Uterus (tissue), 4 donors: ENCODE results near the gene ZNF428. TPM values are rescaled to one million over a fixed set of nuclear protein-coding genes. Genes with fewer than 3 reads are reported as not detected.

ENCODE experiments used
- DNase-seq, 2 donors: peaks; one replicate each; pipeline ENCODE4 v3.0.0-alpha.2; 2019 to 2020
- H3K27ac ChIP-seq, 2 donors: fragments of 200-600 bp; sonication (generic); 1 replicate in 1 of 2; 2 replicates in 1 of 2; pipeline ENCODE4 v1.5.1; 2016 to 2018
- H3K27me3 ChIP-seq, 2 donors: fragments of 200-600 bp; sonication (generic); one replicate each; pipeline ENCODE4 v1.5.1; 2018 to 2019; ENCODE audit warnings: control low read depth in 1 of 2
- H3K36me3 ChIP-seq, 2 donors: fragments of 200-600 bp; sonication (generic); one replicate each; pipeline ENCODE4 v1.5.1; 2019; ENCODE audit warnings: control low read depth in 1 of 2
- H3K4me1 ChIP-seq, 2 donors: fragments of 200-600 bp; sonication (generic); one replicate each; pipeline ENCODE4 v1.5.1; 2018 to 2019; ENCODE audit warnings: control low read depth in 1 of 2
- H3K4me3 ChIP-seq, 2 donors: fragments of 200-600 bp; sonication (generic); 1 replicate in 1 of 2; 2 replicates in 1 of 2; pipeline ENCODE4 v1.5.1; 2018 to 2019; ENCODE audit warnings: mild to moderate bottlenecking in 1 of 2
- H3K9me3 ChIP-seq, 2 donors: fragments of 200-600 bp; sonication (generic); one replicate each; pipeline ENCODE4 v1.5.1; 2019; ENCODE audit warnings: control low read depth in 1 of 2
- POLR2A ChIP-seq, 2 donors: fragments of 450-650 bp; IDR thresholded peaks; one replicate each; pipeline ENCODE4 v1.6.1; 2016; ENCODE audit warnings: antibody characterized with exemption in 2 of 2, mild to moderate bottlenecking in 1 of 2, moderate library complexity in 1 of 2
- intact Hi-C: fragments of 100-400 bp; cut with DNase I; formaldehyde crosslinking; loops from one replicate; pipeline ENCODE4 v1.15.1; 2023; ENCODE audit warnings: low total_unique reads
- total RNA-seq, 4 donors: library from RNA; depleted of rRNA in 3 of 4; stranded (reverse); fragments of >200 nt in 3 of 4; gene quantifications; one replicate each; pipeline versions ENCODE4 v1.1.0 to v1.2.4, GENCODE V29; 2014 to 2023
- TF ChIP-seq, protein P1 (sequence below), 4 experiments: fragments of 200-600 bp in 2 of 4; fragments of 450-650 bp in 2 of 4; sonication (generic) in 2 of 4; IDR thresholded peaks; one replicate each; pipeline ENCODE4 v1.5.1; 2016 to 2019; ENCODE audit warnings: antibody characterized with exemption in 4 of 4, mild to moderate bottlenecking in 2 of 4, moderate library complexity in 1 of 4
- donor health status: DM: yes; HTN: yes; CAD: no.

The ZNF428 gene
- total RNA-seq, 4 donors from 2014 or later, result 1.5 to 83.3 (median 44.5) TPM

- Histone ChIP-seq H3K4me1 (no peaks in the 10 kb centered on the region), H3K9me3 (no peaks in the 10 kb centered on the region), H3K27ac (no peak overlapping the region), H3K36me3 (no peaks in the 10 kb centered on the region), H3K4me3 (no peak overlapping the region), H3K27me3 (no peaks in the 10 kb centered on the region)
- intact Hi-C loops, result no loop called here
- DNase-seq, result no peak
- TF ChIP-seq, protein P1, sequence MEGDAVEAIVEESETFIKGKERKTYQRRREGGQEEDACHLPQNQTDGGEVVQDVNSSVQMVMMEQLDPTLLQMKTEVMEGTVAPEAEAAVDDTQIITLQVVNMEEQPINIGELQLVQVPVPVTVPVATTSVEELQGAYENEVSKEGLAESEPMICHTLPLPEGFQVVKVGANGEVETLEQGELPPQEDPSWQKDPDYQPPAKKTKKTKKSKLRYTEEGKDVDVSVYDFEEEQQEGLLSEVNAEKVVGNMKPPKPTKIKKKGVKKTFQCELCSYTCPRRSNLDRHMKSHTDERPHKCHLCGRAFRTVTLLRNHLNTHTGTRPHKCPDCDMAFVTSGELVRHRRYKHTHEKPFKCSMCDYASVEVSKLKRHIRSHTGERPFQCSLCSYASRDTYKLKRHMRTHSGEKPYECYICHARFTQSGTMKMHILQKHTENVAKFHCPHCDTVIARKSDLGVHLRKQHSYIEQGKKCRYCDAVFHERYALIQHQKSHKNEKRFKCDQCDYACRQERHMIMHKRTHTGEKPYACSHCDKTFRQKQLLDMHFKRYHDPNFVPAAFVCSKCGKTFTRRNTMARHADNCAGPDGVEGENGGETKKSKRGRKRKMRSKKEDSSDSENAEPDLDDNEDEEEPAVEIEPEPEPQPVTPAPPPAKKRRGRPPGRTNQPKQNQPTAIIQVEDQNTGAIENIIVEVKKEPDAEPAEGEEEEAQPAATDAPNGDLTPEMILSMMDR (IDR thresholded peaks at IDR 0.05), result no peak
- TF ChIP-seq POLR2A (IDR thresholded peaks at IDR 0.05), result no peak
These were observed 9.4 kb upstream of the ZNF428 start for GRCh38 chr19:43628646-43629326.

DNA sequence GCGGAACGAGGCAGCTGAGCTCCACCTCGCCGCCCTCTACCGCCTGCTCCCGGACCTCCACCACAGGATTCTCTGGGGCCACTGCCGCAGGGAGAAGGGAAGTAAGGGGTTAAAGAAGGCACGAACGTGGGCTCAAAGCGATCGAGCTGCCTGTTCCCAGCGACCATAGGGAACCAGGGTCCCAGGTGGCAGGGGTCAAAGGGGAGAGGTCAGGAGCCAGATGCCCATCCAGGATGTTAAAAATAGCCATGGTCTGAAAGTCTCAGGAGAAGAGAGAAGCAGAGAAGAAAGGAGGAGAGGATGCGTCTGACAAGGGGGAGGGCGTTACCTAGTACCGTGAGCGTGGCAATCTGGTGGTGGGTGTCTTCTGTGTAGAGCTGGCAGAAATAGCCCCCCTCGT is 7.4 kb upstream of the ZNF428 start:
- Histone ChIP-seq H3K4me3 (no peak overlapping the region), H3K9me3 (no peaks in the 10 kb centered on the region), H3K27me3 (no peaks in the 10 kb centered on the region), H3K27ac (no peak overlapping the region), H3K4me1 (no peaks in the 10 kb centered on the region), H3K36me3 (no peaks in the 10 kb centered on the region)
- TF ChIP-seq, protein P1 (IDR thresholded peaks at IDR 0.05), result no peak
- no peak for TF ChIP-seq POLR2A (IDR thresholded peaks at IDR 0.05)
- intact Hi-C loops, result no loop called here
- no peak for DNase-seq

DNA sequence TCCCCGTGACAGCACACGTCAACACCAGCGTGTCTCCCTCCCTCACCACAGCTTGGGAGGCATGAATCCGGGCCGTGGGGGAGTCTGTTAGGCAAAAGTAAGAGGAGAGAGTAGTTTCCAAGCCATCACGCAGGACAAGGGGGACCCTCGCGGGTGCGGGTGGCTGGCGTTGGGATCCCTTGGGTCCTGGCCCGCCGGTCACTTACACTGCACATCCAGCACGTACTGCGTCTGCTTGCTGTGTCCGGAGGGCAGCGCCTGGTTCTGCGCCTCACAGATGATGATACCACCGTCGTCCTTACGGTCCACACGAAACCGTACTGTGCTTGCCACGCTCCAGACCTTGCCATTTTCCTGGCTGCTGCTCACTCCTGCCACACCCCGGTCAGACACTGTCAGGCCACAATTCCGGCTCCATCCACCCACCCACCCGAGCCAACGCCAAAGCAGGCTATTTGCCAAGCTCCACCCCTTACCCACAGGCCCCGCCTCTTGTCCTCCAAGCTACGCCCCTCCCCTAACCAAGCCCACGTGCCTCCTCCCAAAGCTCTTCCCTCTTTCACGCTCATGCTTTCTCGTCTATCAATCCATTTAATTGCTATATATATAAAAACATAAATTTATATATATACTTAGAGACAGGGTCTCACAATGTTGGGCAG is 6.6 kb upstream of the ZNF428 start:
- H3K27me3 ChIP-seq, result no peaks in the 10 kb centered on the region
- H3K4me1 ChIP-seq, result no peaks in the 10 kb centered on the region
- no peak for DNase-seq
- no peak overlapping the region for H3K27ac ChIP-seq
- H3K9me3 ChIP-seq, result no peaks in the 10 kb centered on the region
- H3K4me3 ChIP-seq, result no peak overlapping the region
- intact Hi-C loops, result no loop called here
- no peaks in the 10 kb centered on the region for H3K36me3 ChIP-seq
- TF ChIP-seq, protein P1 (IDR thresholded peaks at IDR 0.05), result no peak
- no peak for TF ChIP-seq POLR2A (IDR thresholded peaks at IDR 0.05)

DNA sequence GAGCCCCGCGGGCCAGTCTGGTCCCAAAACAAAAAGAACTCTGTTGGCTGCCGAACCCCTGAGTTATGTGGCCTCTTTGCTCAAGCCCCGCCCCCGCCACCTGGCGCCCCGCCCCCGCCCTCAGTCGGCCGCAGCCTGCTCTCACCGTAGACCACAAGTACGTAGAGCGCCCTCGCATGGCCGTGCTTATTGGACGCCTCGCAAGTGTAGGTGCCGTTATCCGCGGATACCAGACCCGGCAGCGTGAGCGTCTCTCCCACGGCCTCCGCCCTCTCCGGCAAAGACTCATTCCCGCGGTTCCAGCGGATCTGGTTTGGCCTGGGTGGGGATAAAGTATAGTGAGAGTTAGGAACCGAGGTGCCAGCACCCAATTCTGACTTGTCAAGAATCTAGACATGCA is 5.5 kb upstream of the ZNF428 start:
- TF ChIP-seq POLR2A (IDR thresholded peaks at IDR 0.05), result no peak
- TF ChIP-seq, protein P1 (IDR thresholded peaks at IDR 0.05), result no peak
- intact Hi-C loops, result loop anchor here (5.0 kb wide), 1 partner anchor 37 kb away; no protein-coding TSS in a partner anchor
- no peaks in the 10 kb centered on the region for H3K27me3 ChIP-seq
- DNase-seq, result no peak
- no peak overlapping the region for H3K27ac ChIP-seq
- no peaks in the 10 kb centered on the region for H3K9me3 ChIP-seq
- no peak overlapping the region for H3K4me3 ChIP-seq
- H3K4me1 ChIP-seq, result peaks cover 0 to 5% of the 10 kb centered on the region in 2 donors
- no peaks in the 10 kb centered on the region for H3K36me3 ChIP-seq
